HG02885 (cell line): ENCODE measurements around the gene ABHD11.

Source experiments
- ATAC-seq: cut with Tn5 transposase; IDR thresholded peaks from one replicate; pipeline ENCODE4 v1.9.1; 2021; ENCODE audit warnings: mild to moderate bottlenecking; ENCODE audit not compliant: unreplicated experiment, poor library complexity

The ABHD11 gene

DNA sequence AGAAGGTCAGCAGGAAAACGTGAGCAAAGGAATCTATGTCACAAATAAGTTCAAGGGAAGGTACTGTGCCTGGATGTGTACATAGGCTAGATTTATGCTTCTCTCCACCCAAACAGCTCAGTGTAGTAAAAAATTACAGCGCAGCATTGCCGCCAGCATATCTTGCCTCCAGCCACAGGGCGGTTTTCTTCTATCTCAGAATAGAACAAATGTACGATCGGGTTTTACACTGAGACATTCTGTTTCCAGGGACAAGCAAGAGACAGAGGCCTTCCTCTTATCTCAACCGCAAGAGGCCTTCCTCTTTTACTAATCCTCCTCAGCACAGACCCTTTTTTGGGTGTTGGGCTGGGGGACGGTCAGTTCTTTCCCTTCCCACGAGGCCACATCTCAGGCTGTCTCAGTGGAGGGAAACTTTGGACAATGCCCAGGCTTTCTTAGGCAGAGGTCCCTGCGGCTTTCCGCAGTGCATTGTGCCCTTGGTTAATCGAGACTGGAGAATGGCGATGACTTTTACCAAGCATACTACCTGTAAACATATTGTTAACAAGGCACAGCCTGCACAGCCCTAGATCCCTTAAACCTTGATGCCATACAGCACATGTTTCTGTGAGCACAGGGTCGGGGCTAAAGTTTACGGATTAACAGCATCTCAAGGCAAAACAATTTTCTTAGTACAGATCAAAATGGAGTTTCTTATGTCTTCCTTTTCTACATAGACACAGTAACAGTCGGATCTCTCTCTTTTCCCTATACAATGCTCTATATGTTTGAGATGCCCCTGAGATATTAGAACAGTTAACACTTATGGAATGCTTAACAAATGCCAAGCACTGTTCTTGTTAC lies 11.6 kb upstream of the ABHD11 start:
- no peak for ATAC-seq

DNA sequence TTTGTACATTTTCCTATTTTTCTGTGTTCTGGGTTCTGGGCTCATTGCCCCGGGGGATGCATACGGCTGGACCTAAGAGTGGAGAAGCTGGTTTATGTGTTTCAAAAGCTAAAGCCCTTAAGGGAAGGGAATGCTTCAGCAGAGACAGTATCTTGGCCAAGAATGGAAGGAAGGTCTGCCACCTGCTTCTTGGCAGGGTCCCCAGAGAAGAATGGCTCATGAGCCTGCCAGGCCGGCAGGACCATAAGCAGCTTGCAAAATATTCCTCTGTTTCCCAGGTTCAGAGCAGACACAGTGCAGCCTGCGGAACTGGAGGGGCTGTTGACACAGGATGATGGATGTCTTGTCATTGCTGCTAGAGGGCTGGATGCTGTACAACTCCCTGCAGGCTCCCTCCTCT lies 7.8 kb upstream of the ABHD11 start:
- no peak for ATAC-seq

GRCh38 chr7:73742753-73743641 lies 4.4 kb upstream of the ABHD11 start:
- ATAC-seq, result no peak

- no peak for ATAC-seq
Observed at GRCh38 chr7:73742338-73742752, 3.7 kb upstream of the ABHD11 start.

GRCh38 chr7:73741600-73741999 lies 3.0 kb upstream of the ABHD11 start:
- ATAC-seq, result no peak

DNA sequence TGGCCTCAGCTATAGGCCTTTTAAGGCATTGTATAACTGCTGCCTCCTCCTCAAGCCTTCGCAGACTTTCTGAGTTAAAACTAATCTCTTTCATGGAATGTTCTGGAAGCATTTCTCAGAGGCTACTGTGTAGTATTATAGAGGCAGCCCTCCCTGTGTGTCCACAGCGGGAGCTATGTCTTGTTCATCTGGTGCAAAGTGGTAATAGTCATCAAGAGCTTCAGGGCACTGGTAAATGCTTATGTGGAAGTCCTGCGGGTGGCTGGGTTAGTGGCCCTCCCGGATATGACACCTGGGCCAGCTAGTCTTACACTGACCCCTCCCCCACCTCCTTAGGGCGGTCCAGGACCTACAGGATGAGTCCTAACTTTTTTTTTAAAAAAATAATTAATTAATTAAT lies 2.2 kb upstream of the ABHD11 start:
- ATAC-seq, result no peak

- no peak for ATAC-seq
Observed at GRCh38 chr7:73740212-73740611, 1.6 kb upstream of the ABHD11 start.

GRCh38 chr7:73739387-73739767 lies 775 bp upstream of the ABHD11 start:
- no peak for ATAC-seq

DNA sequence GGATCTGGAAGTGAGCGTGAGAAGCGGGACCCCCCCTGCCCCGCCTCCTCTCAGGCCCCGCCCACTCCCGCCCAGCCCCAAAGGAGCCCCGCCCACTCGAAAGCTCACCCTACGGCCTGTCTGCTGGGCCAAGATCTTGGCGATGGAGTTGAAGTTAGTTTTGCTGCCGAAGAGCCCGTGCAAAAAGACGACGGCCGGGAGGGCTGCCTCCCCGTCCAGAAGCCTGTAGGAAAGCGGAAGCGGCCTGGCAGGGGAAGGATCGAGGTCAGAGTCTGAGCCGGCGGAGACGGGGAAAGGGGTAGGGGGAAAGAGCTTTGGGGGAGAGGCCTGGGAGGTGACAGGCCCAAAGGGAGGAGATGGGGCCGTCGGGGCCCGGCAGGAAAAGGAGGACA lies 386 bp downstream of the ABHD11 start:
- no peak for ATAC-seq

DNA sequence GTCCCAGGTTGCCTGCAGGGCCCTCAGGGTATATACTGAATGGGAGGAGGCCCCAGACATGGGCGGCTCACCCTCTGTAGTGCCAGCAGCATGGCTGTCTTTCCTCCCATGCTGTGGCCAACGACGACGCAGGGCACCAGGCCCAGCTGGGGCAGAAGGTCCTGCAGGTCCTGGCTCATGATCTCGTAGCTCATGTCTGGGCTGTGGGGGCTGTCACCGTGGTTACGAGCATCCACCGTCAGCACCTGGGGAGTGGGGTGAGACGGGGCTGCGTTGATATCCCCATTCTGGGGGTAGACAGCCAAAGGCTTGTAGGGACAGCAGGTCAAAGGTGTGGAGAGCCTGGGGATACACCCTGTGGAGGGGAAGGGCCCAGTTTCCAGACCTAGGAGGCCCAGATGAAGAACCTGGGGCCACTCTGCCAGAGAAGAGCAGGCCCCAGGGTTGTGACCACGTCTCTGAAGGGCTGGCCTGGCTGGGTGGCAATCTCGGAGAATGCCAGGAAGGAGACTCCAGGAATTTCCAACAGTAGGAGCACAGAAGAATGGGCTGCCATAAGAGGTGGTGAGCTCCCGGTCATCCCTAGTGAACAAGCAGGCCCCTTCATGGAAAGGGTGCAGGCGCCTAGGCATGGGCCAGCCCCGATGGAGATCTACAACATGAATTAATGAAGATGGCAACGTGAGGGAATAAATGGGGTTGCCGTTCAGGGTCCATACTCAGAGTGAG lies 947 bp downstream of the ABHD11 start:
- no peak for ATAC-seq

DNA sequence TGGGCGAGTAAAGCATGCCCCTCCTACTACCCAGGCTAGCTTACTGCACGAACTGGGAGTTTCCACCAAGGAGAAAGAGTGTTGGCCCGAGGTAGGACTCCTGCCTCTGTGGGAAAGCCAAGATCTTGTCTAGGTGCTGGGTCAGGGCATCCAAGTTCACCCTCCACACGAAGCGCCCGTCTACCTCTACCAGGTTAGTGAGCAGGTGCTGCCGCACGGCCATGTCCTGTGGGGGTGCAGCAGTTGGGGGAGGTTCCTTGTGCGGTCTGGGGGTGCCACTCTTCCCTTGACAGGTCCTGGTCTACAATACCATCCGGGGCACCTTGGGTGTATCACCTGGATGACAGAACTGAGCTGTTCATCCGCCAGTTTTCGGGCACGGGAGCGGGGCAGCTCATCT lies 1.7 kb downstream of the ABHD11 start:
- ATAC-seq, result no peak

- ATAC-seq, result no peak
Observed at GRCh38 chr7:73735528-73735905, 3.1 kb downstream of the ABHD11 start.

- peak; percentile 39 for ATAC-seq
Observed at GRCh38 chr7:73734619-73735527, 3.7 kb downstream of the ABHD11 start.

DNA sequence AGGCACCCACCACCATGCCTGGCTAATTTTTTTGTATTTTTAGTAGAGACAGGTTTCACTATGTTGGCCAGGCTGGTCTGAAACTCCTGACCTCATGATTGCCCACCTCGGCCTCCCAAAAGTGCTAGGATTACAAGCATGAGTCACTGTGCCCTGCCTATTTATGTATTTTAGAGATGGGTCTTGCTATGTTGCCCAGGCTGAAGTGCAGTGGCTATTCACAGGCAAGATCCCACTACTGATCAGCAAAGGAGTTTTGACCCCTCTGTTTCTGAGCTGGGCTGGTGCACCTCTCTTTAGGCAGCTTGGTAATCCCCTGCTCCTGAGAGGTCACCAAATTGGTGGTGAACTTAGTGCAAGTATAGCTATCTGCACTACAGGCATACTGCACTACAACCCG lies 6.2 kb downstream of the ABHD11 start:
- ATAC-seq, result no peak

DNA sequence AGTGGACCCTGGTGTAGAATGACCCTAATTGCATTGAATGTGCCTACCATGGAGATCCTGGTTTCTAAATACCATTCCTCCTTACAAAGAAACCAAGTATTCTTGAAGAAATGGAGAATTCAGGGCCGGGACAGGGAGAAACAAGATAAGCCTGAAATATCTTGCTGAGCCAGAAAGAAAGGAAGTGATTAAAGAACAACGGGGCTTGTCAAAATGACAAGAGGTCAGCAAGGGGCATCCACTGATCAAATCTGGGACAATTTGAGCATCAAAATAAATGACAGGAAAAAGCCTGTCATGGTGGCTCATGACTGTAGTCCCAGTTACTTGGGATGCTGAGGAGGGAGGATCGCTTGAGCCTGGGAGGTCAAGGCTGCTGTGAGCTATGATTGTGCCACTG lies 8.1 kb downstream of the ABHD11 start:
- no peak for ATAC-seq

DNA sequence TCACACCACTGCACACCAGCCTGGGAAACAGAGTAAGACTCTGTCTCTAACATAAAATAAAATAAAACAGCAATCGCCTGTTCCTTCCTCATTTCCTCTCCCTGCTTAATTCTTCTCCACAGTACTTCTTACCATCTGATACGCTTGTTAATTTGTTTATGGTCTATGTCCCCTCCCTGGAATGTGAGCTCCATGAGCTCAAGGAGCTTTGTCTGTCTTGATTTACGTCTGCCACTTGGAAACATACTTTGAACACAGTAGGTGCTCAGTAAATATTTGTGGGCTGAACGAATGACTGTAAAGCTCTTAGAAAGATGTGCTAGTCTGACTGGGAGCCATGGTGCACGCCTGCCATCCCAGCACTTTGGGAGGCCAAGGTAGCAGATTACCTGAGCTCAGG lies 10.1 kb downstream of the ABHD11 start:
- ATAC-seq, result no peak

GRCh38 chr7:73727952-73728351 lies 10.7 kb downstream of the ABHD11 start:
- no peak for ATAC-seq

DNA sequence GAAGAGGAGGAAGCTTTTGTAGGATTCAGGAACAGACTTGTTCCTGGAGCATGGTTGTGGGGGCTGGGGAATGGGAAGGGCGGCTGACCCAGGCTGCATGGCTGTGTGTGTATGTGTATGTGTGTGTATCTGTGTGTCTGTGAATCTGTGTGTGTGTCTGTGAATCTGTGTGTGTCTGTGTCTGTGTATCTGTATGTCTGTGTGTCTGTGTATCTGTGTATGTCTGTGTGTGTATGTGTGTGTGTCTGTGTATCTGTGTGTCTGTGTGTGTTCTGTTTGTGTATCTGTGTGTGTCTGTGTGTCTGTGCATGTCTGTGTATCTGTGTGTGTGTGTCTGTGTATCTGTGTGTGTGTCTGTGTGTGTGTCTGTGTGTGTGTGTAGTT lies 12.5 kb downstream of the ABHD11 start:
- peak; percentile 18 for ATAC-seq

- ATAC-seq, result no peak
Observed at GRCh38 chr7:73723813-73724212, 14.8 kb downstream of the ABHD11 start.

GRCh38 chr7:73722785-73723184 lies 15.8 kb downstream of the ABHD11 start:
- ATAC-seq, result no peak
